ENCODE data around the gene PTPRT.

DNA sequence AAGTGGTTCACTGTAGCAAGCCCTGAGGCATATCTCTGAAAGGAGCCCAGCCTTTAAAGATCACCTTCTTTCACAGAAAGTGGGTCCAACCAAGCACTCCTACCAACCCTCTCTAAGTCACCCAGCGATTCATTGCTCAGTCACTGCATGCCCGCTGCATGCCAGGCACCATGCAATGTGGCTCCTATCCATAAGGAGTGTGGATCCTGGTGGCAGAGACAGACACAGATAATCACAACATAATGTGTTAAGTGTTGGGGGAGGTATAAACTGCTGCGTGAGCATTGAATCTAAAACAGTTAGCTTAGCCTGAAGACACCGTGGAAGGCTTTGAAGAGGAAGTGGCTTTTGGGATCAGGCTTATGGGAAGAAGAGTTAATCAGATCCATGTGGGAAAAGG lies 659.5 kb downstream of the PTPRT start:
- TF ChIP-seq, protein P1, sequence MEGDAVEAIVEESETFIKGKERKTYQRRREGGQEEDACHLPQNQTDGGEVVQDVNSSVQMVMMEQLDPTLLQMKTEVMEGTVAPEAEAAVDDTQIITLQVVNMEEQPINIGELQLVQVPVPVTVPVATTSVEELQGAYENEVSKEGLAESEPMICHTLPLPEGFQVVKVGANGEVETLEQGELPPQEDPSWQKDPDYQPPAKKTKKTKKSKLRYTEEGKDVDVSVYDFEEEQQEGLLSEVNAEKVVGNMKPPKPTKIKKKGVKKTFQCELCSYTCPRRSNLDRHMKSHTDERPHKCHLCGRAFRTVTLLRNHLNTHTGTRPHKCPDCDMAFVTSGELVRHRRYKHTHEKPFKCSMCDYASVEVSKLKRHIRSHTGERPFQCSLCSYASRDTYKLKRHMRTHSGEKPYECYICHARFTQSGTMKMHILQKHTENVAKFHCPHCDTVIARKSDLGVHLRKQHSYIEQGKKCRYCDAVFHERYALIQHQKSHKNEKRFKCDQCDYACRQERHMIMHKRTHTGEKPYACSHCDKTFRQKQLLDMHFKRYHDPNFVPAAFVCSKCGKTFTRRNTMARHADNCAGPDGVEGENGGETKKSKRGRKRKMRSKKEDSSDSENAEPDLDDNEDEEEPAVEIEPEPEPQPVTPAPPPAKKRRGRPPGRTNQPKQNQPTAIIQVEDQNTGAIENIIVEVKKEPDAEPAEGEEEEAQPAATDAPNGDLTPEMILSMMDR (IDR thresholded peaks at IDR 0.05; ENCODE audit: low read depth, low read length) = no peak
- TF ChIP-seq MYC (IDR thresholded peaks at IDR 0.05; ENCODE audit: low read depth, low read length) = no peak

Data from NB4 (cell line).